Measurements from ENCODE around the gene HK1. TPM values are rescaled to one million over a fixed set of nuclear protein-coding genes. Genes with fewer than 3 reads are reported as not detected.

Gene HK1
- total RNA-seq, 4 donors from 2014 or later, result 27.3 to 54.0 (median 30.1) TPM

GRCh38 chr10:69401416-69401815, 123.1 kb downstream of the HK1 start:
- no peak for DNase-seq (ENCODE audit: low spot score in 2 of 2)
- Histone ChIP-seq H3K36me3 (peaks cover 0 to 42% (median 0%) of the 10 kb centered on the region in 3 donors), H3K27ac (peak overlapping the region in 1 of 4 donors; percentile 9), H3K4me1 (peaks cover 0 to 13% (median 5%) of the 10 kb centered on the region in 4 donors), H3K4me3 (no peak overlapping the region), H3K27me3 (no peaks in the 10 kb centered on the region), H3K9me3 (no peaks in the 10 kb centered on the region)
- WGBS, 2 donors, result 58 to 68% methylated on average over 11 of the region's 11 CpGs
- TF ChIP-seq POLR2A (IDR thresholded peaks at IDR 0.05), result no peak

GRCh38 chr10:69402386-69402785, 124.1 kb downstream of the HK1 start:
- WGBS, 2 donors, result 35 to 37% methylated on average over 6 of the region's 6 CpGs
- peaks cover 0 to 23% (median 14%) of the 10 kb centered on the region in 4 donors for H3K4me1 ChIP-seq
- H3K4me3 ChIP-seq, result no peak overlapping the region
- TF ChIP-seq CTCF (IDR thresholded peaks at IDR 0.05) (no peak), EP300 (IDR thresholded peaks at IDR 0.05) (no peak), POLR2A (IDR thresholded peaks at IDR 0.05) (no peak)
- H3K27me3 ChIP-seq, result no peaks in the 10 kb centered on the region
- no peaks in the 10 kb centered on the region for H3K9me3 ChIP-seq
- DNase-seq (ENCODE audit: low spot score in 2 of 2), result no peak
- H3K36me3 ChIP-seq, result peaks cover 0 to 35% (median 0%) of the 10 kb centered on the region in 3 donors
- H3K27ac ChIP-seq, result peak overlapping the region in 3 of 4 donors; percentile 9 to 23 (median 22)

- peaks cover 0 to 35% (median 0%) of the 10 kb centered on the region in 3 donors for H3K36me3 ChIP-seq
- 47 to 50% methylated on average over 1 of the region's 1 CpG for WGBS, 2 donors
- H3K27ac ChIP-seq, result peak overlapping the region in 1 of 4 donors; percentile 22
- H3K9me3 ChIP-seq, result no peaks in the 10 kb centered on the region
- peaks cover 0 to 30% (median 20%) of the 10 kb centered on the region in 4 donors for H3K4me1 ChIP-seq
- no peaks in the 10 kb centered on the region for H3K27me3 ChIP-seq
- H3K4me3 ChIP-seq, result no peak overlapping the region
- no peak for DNase-seq (ENCODE audit: low spot score in 2 of 2)
- TF ChIP-seq POLR2A (IDR thresholded peaks at IDR 0.05) (no peak), EP300 (IDR thresholded peaks at IDR 0.05) (no peak), CTCF (IDR thresholded peaks at IDR 0.05) (no peak)
These were observed 124.8 kb downstream of the HK1 start for GRCh38 chr10:69403066-69403465.

GRCh38 chr10:69403519-69403918, 125.2 kb downstream of the HK1 start:
- H3K9me3 ChIP-seq, result no peaks in the 10 kb centered on the region
- no peaks in the 10 kb centered on the region for H3K27me3 ChIP-seq
- peak overlapping the region in 1 of 4 donors; percentile 37 for H3K27ac ChIP-seq
- no peak for TF ChIP-seq EP300 (IDR thresholded peaks at IDR 0.05)
- no peak for TF ChIP-seq POLR2A (IDR thresholded peaks at IDR 0.05)
- no peak for TF ChIP-seq CTCF (IDR thresholded peaks at IDR 0.05)
- no peak for DNase-seq (ENCODE audit: low spot score in 2 of 2)
- H3K4me3 ChIP-seq, result no peak overlapping the region
- peaks cover 0 to 31% (median 23%) of the 10 kb centered on the region in 4 donors for H3K4me1 ChIP-seq
- H3K36me3 ChIP-seq, result peaks cover 0 to 32% (median 0%) of the 10 kb centered on the region in 3 donors
- 41 to 53% methylated on average over 3 of the region's 3 CpGs for WGBS, 2 donors

GRCh38 chr10:69404786-69405185, 126.5 kb downstream of the HK1 start:
- TF ChIP-seq CTCF (IDR thresholded peaks at IDR 0.05), result no peak
- TF ChIP-seq POLR2A (IDR thresholded peaks at IDR 0.05), result no peak
- no peak for TF ChIP-seq EP300 (IDR thresholded peaks at IDR 0.05)
- Histone ChIP-seq H3K36me3 (peaks cover 0 to 20% (median 0%) of the 10 kb centered on the region in 3 donors), H3K9me3 (no peaks in the 10 kb centered on the region), H3K4me3 (no peak overlapping the region), H3K27ac (peak overlapping the region in 2 of 4 donors; percentile 7 to 95), H3K27me3 (no peaks in the 10 kb centered on the region), H3K4me1 (peaks cover 0 to 38% (median 25%) of the 10 kb centered on the region in 4 donors)
- no peak for DNase-seq (ENCODE audit: low spot score in 2 of 2)
- 88 to 94% methylated on average over 10 of the region's 10 CpGs for WGBS, 2 donors

Measured in tibial nerve (tissue), 4 donors.